ELF-1 (cell line): Measurements from ENCODE around the gene SYVN1.

Experiments
- DNase-seq: peaks from one replicate; pipeline ENCODE4 v3.0.0-alpha.2; 2016; ENCODE audit warnings: low read depth, low spot score

Gene SYVN1

GRCh38 chr11:65112546-65113360 is 21.6 kb downstream of the SYVN1 start:
- DNase-seq, result peak; percentile 60

- DNase-seq, result peak; percentile 97
Observed at GRCh38 chr11:65111744-65112545, 22.4 kb downstream of the SYVN1 start, which contains the start of gene TM7SF2. TM7SF2 (plus strand) TSS chr11:65111872; CDS start chr11:65112016, 144 bp downstream.

- no peak for DNase-seq
Observed at GRCh38 chr11:65111159-65111743, 23.1 kb downstream of the SYVN1 start.

GRCh38 chr11:65110354-65110861 is 23.9 kb downstream of the SYVN1 start:
- peak; percentile 95 for DNase-seq

GRCh38 chr11:65109231-65110198 is 24.8 kb downstream of the SYVN1 start:
- DNase-seq, result no peak

GRCh38 chr11:65108469-65109123 is 25.7 kb downstream of the SYVN1 start:
- DNase-seq, result no peak

DNA sequence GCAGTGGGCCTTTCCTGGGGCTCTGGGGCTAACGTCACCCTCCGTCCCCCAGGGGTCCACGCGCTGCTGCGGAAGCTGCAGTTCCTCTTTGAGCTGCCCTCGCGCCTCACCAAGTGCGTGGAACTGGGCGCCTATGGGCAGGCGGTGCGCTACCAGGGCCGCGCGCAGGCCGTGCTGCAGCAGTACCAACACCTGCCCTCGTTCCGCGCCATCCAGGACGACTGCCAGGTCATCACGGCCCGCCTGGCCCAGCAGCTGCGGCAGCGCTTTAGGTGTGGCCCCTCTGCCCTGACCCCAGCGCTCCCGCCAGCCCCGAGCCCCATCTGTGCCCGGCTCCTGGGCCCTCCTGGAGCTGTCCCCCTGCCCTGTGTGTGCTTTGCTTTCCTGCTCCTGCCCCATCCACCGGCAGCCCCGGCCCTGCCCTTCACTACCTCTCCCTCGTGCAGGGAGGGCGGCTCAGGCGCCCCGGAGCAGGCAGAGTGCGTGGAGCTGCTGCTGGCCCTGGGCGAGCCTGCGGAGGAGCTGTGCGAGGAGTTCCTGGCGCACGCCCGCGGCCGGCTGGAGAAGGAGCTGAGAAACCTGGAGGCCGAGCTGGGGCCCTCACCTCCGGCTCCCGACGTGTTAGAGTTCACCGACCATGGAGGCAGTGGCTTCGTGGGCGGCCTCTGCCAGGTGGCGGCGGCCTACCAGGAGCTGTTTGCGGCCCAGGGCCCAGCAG is 26.4 kb downstream of the SYVN1 start:
- DNase-seq, result no peak

GRCh38 chr11:65107078-65107477 is 27.2 kb downstream of the SYVN1 start:
- no peak for DNase-seq

DNA sequence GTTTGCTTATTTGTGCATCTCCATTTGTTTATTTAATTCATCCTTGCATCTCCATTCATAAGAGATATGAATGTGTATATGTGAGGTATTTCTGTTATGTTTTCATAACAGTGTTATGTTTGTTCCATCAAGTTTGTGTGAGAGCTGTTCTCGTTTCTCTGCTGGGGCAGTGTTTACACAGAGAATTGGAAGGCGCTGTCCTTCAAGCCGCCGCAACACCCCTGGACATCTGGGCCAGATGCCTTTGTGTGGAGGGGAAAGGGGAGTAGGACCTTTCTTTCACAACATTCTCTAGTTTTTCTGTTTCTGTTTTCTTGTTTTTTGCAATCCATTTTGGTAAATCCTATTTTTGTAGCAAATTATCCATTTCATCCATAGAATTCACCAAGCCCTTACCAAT is 29.7 kb downstream of the SYVN1 start:
- DNase-seq, result no peak

DNA sequence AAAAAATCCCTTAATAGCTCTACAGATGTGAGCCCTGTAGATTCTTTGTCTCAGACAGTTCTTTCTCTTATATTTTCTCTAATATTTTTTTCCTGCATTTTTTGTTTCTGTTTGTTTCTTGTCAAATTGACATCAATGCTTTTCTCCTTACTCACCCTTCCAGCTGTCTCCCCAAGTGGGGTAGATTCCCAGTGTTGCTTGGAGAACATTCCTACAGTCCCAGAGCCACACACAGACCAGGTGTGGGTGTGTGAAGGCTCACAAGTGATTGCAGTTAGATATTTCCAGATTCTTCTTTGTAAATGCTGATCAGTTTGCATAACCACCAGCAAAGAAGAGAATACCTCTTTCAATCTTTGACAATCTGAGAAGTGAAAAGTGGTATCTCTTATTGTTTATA is 30.8 kb downstream of the SYVN1 start:
- no peak for DNase-seq

- DNase-seq, result no peak
Observed at GRCh38 chr11:65102142-65103095, 31.9 kb downstream of the SYVN1 start.

GRCh38 chr11:65100674-65101350 is 33.5 kb downstream of the SYVN1 start:
- no peak for DNase-seq

GRCh38 chr11:65096926-65097325 is 37.4 kb downstream of the SYVN1 start:
- DNase-seq, result no peak

- DNase-seq, result peak; percentile 94
Observed at GRCh38 chr11:65095974-65096806, 38.1 kb downstream of the SYVN1 start, which contains the start of gene VPS51. VPS51 (plus strand) TSS chr11:65096214; CDS start chr11:65096251, 37 bp downstream.

DNA sequence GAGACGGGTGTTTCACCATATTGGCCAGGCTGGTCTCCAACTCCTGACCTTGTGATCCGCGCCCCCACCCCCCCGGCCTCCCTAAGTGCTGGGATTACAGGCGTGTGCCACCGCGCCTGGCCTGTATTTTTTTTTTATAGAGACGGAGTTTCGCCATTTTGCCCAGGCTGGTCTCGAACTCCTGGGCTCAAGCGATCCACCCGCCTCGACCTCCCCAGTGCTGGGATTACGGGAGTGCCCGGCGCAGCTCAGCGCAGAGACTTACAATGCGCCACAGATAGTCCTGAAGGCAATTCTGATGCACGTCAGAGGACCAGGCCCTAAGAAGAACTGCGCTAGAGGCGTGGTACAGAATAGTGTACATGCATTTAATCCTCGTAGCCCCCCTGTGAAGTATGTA is 38.9 kb downstream of the SYVN1 start:
- no peak for DNase-seq

DNA sequence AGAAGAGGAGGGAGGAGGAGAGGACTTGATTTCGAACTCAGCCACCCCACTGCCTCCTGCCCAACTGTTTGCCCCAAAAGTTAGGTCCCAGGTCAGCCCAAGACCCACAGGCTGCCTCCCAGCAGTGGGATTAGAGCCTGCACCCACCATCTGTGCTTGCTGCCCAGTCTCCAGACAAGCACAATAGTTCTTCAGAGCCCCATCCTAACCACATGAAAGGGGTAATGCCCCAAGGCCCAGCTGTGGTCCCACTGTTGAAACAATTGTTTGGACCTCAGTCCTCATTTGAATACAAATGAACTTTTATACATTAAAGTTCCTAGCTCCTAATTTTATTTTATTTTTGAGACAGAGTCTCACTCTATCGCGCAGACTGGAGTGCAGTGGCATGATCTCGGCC is 43.7 kb downstream of the SYVN1 start:
- DNase-seq, result no peak

GRCh38 chr11:65089621-65090020 is 44.7 kb downstream of the SYVN1 start:
- DNase-seq, result no peak
